DND-41 (cell line): ENCODE data around the gene MASP1.

ENCODE experiments used
- CTCF ChIP-seq: IDR thresholded peaks from 2 replicates; pipeline ENCODE4 v1.5.1; 2012; ENCODE audit warnings: borderline replicate concordance, low read length, moderate library complexity, mild to moderate bottlenecking; ENCODE audit not compliant: poor library complexity, severe bottlenecking; ENCODE audit errors: extremely low read depth
- EZH2 ChIP-seq: IDR thresholded peaks from 3 replicates; pipeline ENCODE4 v1.6.1; 2012; ENCODE audit warnings: borderline replicate concordance, low read depth, mild to moderate bottlenecking, moderate library complexity, low read length, inconsistent platforms; ENCODE audit not compliant: severe bottlenecking

GRCh38 chr3:187261541-187261969 is 30.0 kb downstream of the MASP1 start:
- TF ChIP-seq CTCF (no peak), EZH2 (no peak)
